DND-41 (cell line): ENCODE measurements around the gene FOXP1.

ENCODE experiments used
- ATAC-seq: fragments of 200-7000 bp; cut with Tn5 transposase; 3 replicates; pipeline ENCODE4 v1.9.1; 2021; ENCODE audit warnings: low read depth; ENCODE audit not compliant: insufficient read depth
- DNase-seq: peaks from one replicate; pipeline ENCODE4 v3.0.0-alpha.2; 2020
- H2AFZ ChIP-seq: 2 replicates; pipeline ENCODE4 v1.6.0; 2012; ENCODE audit warnings: low read depth, low read length
- H3K27ac ChIP-seq: 2 replicates; pipeline ENCODE4 v1.5.1; 2012; ENCODE audit warnings: low read length, inconsistent platforms
- H3K27me3 ChIP-seq: fragments of 200-600 bp; sonication (generic); 2 replicates; pipeline ENCODE4 v1.6.0; 2012; ENCODE audit warnings: low read length, mild to moderate bottlenecking, inconsistent platforms; ENCODE audit not compliant: insufficient read depth, poor library complexity
- H3K36me3 ChIP-seq: 2 replicates; pipeline ENCODE4 v1.5.1; 2012; ENCODE audit warnings: low read length, inconsistent platforms; ENCODE audit not compliant: insufficient read depth
- H3K4me1 ChIP-seq: 2 replicates; pipeline ENCODE4 v1.5.1; 2012; ENCODE audit warnings: mild to moderate bottlenecking, low read length; ENCODE audit not compliant: insufficient read depth
- H3K4me2 ChIP-seq: 2 replicates; pipeline ENCODE4 v1.6.0; 2012; ENCODE audit warnings: mild to moderate bottlenecking, moderate library complexity, low read length, inconsistent platforms; ENCODE audit not compliant: insufficient read depth
- H3K4me3 ChIP-seq, 2 experiments: fragments of 200-600 bp in 1 of 2; shearing (Covaris generic) in 1 of 2; 2 replicates each; pipeline ENCODE4 v1.5.1; 2012 to 2016; ENCODE audit warnings: inconsistent platforms in 2 of 2, low read length in 2 of 2, mild to moderate bottlenecking in 2 of 2, low read depth in 1 of 2, moderate library complexity in 1 of 2
- H3K79me2 ChIP-seq: 2 replicates; pipeline ENCODE4 v1.6.0; 2012; ENCODE audit warnings: low read length, inconsistent platforms; ENCODE audit not compliant: insufficient read depth
- H3K9ac ChIP-seq: 2 replicates; pipeline ENCODE4 v1.6.0; 2012; ENCODE audit warnings: low read depth, mild to moderate bottlenecking, inconsistent platforms, low read length, moderate library complexity
- H3K9me3 ChIP-seq: 2 replicates; pipeline ENCODE4 v1.5.1; 2012; ENCODE audit warnings: low read length, moderate library complexity, mild to moderate bottlenecking, inconsistent platforms; ENCODE audit not compliant: insufficient read depth, severe bottlenecking
- H4K20me1 ChIP-seq: 2 replicates; pipeline ENCODE4 v1.6.0; 2012; ENCODE audit warnings: low read length; ENCODE audit not compliant: insufficient read depth
- EZH2 ChIP-seq: IDR thresholded peaks from 3 replicates; pipeline ENCODE4 v1.6.1; 2012; ENCODE audit warnings: borderline replicate concordance, low read depth, mild to moderate bottlenecking, moderate library complexity, low read length, inconsistent platforms; ENCODE audit not compliant: severe bottlenecking
- TF ChIP-seq, protein P1 (sequence below): IDR thresholded peaks from 2 replicates; pipeline ENCODE4 v1.5.1; 2012; ENCODE audit warnings: borderline replicate concordance, low read length, moderate library complexity, mild to moderate bottlenecking; ENCODE audit not compliant: poor library complexity, severe bottlenecking; ENCODE audit errors: extremely low read depth

The FOXP1 gene

DNA sequence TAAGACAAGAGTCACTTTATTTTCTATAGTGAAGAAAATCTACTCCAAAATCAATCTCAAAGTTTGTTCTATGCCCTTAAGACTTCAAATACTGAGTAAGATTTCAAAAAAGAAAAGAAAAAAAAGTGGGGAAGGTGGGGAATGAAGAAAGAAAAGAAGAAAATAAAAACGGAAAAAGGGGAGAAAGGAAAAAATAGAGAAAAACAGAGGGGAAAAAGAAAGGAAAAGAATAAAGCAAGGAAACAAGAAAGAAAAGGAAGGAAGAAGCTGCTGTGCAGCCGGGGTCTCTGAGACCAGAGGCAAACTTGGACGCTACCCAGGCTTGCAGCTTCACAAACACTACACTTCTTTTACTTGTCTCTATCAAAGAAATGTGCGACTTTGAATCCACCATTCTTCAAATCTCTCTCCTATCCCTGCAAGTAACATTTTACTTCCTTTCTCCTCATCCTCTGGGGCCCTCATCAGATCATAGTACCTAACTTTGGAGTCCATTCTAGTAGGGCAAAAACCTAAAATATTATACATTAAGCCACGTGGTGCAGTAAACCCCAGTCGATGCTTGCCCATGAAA lies 279.8 kb downstream of the FOXP1 start:
- Histone ChIP-seq H3K9ac (no peak overlapping the region), H3K79me2 (no peaks in the 10 kb centered on the region; the same call in 1 of the 2 replicates), H3K4me1 (no peaks in the 10 kb centered on the region)

DNA sequence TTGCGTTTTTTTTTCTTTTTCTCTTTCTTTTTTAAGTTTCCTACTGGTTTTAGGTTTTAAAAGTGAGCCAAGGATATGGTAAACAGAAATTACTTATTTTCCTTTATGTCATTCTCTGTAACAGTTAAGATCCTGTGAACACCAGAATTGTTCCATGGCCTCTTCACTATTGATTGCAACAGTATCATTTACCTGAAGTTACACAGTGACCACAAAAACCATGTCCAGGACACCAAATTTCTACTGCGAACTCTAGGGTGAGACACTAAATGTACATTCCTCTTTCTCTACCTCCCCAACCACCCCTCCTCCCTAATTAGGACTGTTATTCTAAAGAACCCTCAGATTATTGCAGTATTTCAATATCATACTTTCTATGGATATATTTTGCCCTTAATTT lies 280.9 kb downstream of the FOXP1 start:
- Histone ChIP-seq H2AFZ (no peak overlapping the region), H3K27ac (no peak overlapping the region), H3K79me2 (no peaks in the 10 kb centered on the region), H3K9me3 (no peaks in the 10 kb centered on the region), H3K27me3 (no peaks in the 10 kb centered on the region), H3K4me2 (no peak overlapping the region), H3K4me3 (no peak overlapping the region), H4K20me1 (no peaks in the 10 kb centered on the region; the same call in 1 of the 2 replicates), H3K4me1 (no peaks in the 10 kb centered on the region), H3K9ac (no peak overlapping the region), H3K36me3 (no peaks in the 10 kb centered on the region)
- DNase-seq, result no peak
- TF ChIP-seq, protein P1, sequence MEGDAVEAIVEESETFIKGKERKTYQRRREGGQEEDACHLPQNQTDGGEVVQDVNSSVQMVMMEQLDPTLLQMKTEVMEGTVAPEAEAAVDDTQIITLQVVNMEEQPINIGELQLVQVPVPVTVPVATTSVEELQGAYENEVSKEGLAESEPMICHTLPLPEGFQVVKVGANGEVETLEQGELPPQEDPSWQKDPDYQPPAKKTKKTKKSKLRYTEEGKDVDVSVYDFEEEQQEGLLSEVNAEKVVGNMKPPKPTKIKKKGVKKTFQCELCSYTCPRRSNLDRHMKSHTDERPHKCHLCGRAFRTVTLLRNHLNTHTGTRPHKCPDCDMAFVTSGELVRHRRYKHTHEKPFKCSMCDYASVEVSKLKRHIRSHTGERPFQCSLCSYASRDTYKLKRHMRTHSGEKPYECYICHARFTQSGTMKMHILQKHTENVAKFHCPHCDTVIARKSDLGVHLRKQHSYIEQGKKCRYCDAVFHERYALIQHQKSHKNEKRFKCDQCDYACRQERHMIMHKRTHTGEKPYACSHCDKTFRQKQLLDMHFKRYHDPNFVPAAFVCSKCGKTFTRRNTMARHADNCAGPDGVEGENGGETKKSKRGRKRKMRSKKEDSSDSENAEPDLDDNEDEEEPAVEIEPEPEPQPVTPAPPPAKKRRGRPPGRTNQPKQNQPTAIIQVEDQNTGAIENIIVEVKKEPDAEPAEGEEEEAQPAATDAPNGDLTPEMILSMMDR, result no peak
- TF ChIP-seq EZH2, result no peak
- ATAC-seq, result no peak

More for the DNA sequence above, 279.8 kb downstream of the FOXP1 start:
- no peak for ATAC-seq
- H3K4me2 ChIP-seq, result no peak overlapping the region
- TF ChIP-seq, protein P1, result no peak
- TF ChIP-seq EZH2, result no peak
- no peak overlapping the region for H3K27ac ChIP-seq
- no peaks in the 10 kb centered on the region for H3K9me3 ChIP-seq
- H3K36me3 ChIP-seq, result no peaks in the 10 kb centered on the region
- no peaks in the 10 kb centered on the region; the same call in 1 of the 2 replicates for H4K20me1 ChIP-seq
- H3K27me3 ChIP-seq, result no peaks in the 10 kb centered on the region
- no peak overlapping the region for H3K4me3 ChIP-seq
- no peak for DNase-seq
- no peak overlapping the region for H2AFZ ChIP-seq

DNA sequence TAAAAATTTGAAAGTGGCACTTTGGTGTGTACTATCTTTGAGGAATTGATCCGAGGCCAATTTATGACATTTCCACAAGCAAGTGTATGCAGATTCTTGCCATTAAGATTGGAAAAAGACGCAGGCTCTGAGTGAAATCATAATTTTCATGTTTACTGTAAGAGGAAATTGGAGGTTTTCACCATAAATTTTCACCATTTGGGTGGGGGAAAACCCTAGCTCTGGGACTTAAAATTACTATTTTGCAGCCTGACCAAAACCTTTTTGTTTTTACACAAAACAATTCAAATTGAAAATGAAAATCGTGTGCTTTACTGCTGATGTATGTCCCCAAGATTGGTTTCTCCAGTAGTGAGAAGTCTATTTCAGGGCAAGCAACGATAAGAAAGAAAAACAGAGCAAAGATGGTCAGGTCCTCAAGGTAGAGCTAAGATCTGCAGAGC lies 282.6 kb downstream of the FOXP1 start:
- Histone ChIP-seq H2AFZ (no peak overlapping the region), H3K9me3 (no peaks in the 10 kb centered on the region), H3K27ac (no peak overlapping the region), H3K27me3 (no peaks in the 10 kb centered on the region), H3K36me3 (0 out of 2 replicates have a peak, but pooled peaks cover 4% of the 10 kb centered on the region), H3K79me2 (no peaks in the 10 kb centered on the region), H3K9ac (no peak overlapping the region), H3K4me2 (no peak overlapping the region), H4K20me1 (no peaks in the 10 kb centered on the region; the same call in 1 of the 2 replicates), H3K4me1 (no peaks in the 10 kb centered on the region), H3K4me3 (no peak overlapping the region)
- DNase-seq (no peak), ATAC-seq (no peak)
- no peak for TF ChIP-seq EZH2
- TF ChIP-seq, protein P1, result no peak
